H1 (cell line): ENCODE measurements around the gene TKFC. TPM values are rescaled to one million over a fixed set of nuclear protein-coding genes. Genes with fewer than 3 reads are reported as not detected.

Experiments
- CTCF ChIA-PET: fragments of 300-600 bp; sonication (Branson Sonifier 250); formaldehyde crosslinking; loops from one replicate; lab custom pipeline; 2021; ENCODE audit not compliant: partially characterized antibody; lab: Charles Lee
- POLR2A ChIA-PET: fragments of 300-600 bp; sonication (Branson Sonifier 250); formaldehyde crosslinking; loops from one replicate; lab custom pipeline; 2021; ENCODE audit warnings: inconsistent platforms; ENCODE audit not compliant: partially characterized antibody; lab: Charles Lee
- DNase-seq, 2 experiments: peaks; one replicate each; pipeline versions ENCODE4 v3.0.0 to v3.0.0-alpha.2; 2010 to 2022; ENCODE audit warnings: low spot score in 2 of 2, low read depth in 1 of 2, mixed read lengths in 1 of 2
- FAIRE-seq: peaks from 2 replicates; lab custom pipeline; 2011; peaks lifted over from hg19 to GRCh38; lab: Jason Lieb, UNC
- H2AFZ ChIP-seq: 2 replicates; pipeline ENCODE4 v1.8.1; 2012; ENCODE audit warnings: low read length, inconsistent platforms
- H2AK5ac ChIP-seq: 2 replicates; pipeline ENCODE4 v1.6.1; 2013; ENCODE audit warnings: low read depth, low read length
- H2BK120ac ChIP-seq: replicated peaks from 2 replicates; pipeline ENCODE3; 2013; ENCODE audit warnings: low read depth, low read length, inconsistent platforms
- H2BK12ac ChIP-seq: 2 replicates; pipeline ENCODE4 v1.6.1; 2013; ENCODE audit warnings: low read depth, low read length
- H2BK15ac ChIP-seq: 2 replicates; pipeline ENCODE4 v1.6.1; 2013; ENCODE audit warnings: low read length
- H2BK20ac ChIP-seq: 2 replicates; pipeline ENCODE4 v1.6.1; 2013; ENCODE audit warnings: low read length
- H2BK5ac ChIP-seq: 2 replicates; pipeline ENCODE4 v1.6.1; 2013; ENCODE audit warnings: low read depth, low read length
- H3K14ac ChIP-seq: 2 replicates; pipeline ENCODE4 v1.6.1; 2013; ENCODE audit warnings: inconsistent platforms; ENCODE audit not compliant: insufficient read length
- H3K18ac ChIP-seq: 2 replicates; pipeline ENCODE4 v1.6.1; 2013; ENCODE audit warnings: low read length; ENCODE audit errors: extremely low read depth
- H3K23ac ChIP-seq: 2 replicates; pipeline ENCODE4 v1.6.1; 2013; ENCODE audit warnings: inconsistent platforms; ENCODE audit not compliant: insufficient read length
- H3K23me2 ChIP-seq: 2 replicates; pipeline ENCODE4 v1.6.1; 2013; ENCODE audit warnings: low read depth, low read length
- H3K27ac ChIP-seq: 2 replicates; pipeline ENCODE4 v1.6.1; 2011; ENCODE audit warnings: low read depth, low read length, inconsistent platforms
- H3K27me3 ChIP-seq, 4 experiments: replicated peaks in 1 of 4; 1 replicate in 1 of 4; 2 replicates in 3 of 4; pipeline versions ENCODE4 v1.6.1 to v1.8.1; 2011 to 2013; ENCODE audit warnings: low read length in 3 of 4, mild to moderate bottlenecking in 3 of 4, inconsistent platforms in 2 of 4, mixed read lengths in 2 of 4, moderate library complexity in 1 of 4; ENCODE audit not compliant: control insufficient read depth in 3 of 4, insufficient read depth in 3 of 4; ENCODE audit errors: extremely low read depth in 1 of 4
- H3K36me3 ChIP-seq, 4 experiments: 2 replicates each; pipeline versions ENCODE4 v1.6.1 to v1.8.1; 2011 to 2013; ENCODE audit warnings: mild to moderate bottlenecking in 4 of 4, low read length in 3 of 4, moderate library complexity in 2 of 4, control low read depth in 1 of 4, inconsistent platforms in 1 of 4; ENCODE audit not compliant: insufficient read depth in 4 of 4, control insufficient read depth in 2 of 4
- H3K4ac ChIP-seq: replicated peaks from 2 replicates; pipeline ENCODE3; 2013; ENCODE audit warnings: low read length, low read depth, mixed read lengths, inconsistent platforms; ENCODE audit not compliant: insufficient read length
- H3K4me1 ChIP-seq, 4 experiments: replicated peaks in 1 of 4; 1 replicate in 1 of 4; 2 replicates in 3 of 4; pipeline versions ENCODE4 v1.6.1 to v1.8.1; 2011 to 2013; ENCODE audit warnings: low read length in 3 of 4, inconsistent platforms in 2 of 4, mixed read lengths in 1 of 4; ENCODE audit not compliant: insufficient read depth in 4 of 4, control insufficient read depth in 3 of 4
- H3K4me2 ChIP-seq, 2 experiments: 2 replicates each; pipeline versions ENCODE4 v1.6.1 to v1.8.1; 2011 to 2013; ENCODE audit warnings: low read depth in 2 of 2, low read length in 2 of 2, control low read depth in 1 of 2, inconsistent platforms in 1 of 2, mild to moderate bottlenecking in 1 of 2; ENCODE audit not compliant: insufficient read depth in 1 of 2
- H3K4me3 ChIP-seq, 4 experiments: fragments of 200-600, 300-600 bp in 1 of 4; sonication (generic), shearing (Covaris generic), sonication (Bioruptor Twin) in 1 of 4; 2 replicates each; pipeline versions ENCODE4 v1.5.1 to v1.8.1; 2011 to 2016; ENCODE audit warnings: low read length in 4 of 4, low read depth in 3 of 4, control low read depth in 2 of 4, inconsistent platforms in 2 of 4, mild to moderate bottlenecking in 2 of 4, mixed read lengths in 1 of 4, moderate library complexity in 1 of 4; ENCODE audit not compliant: insufficient read depth in 2 of 4; ENCODE audit errors: extremely low read depth in 1 of 4
- H3K56ac ChIP-seq: replicated peaks from 2 replicates; pipeline ENCODE3; 2013; ENCODE audit warnings: low read depth, mild to moderate bottlenecking, mixed read lengths, low read length, inconsistent platforms; ENCODE audit not compliant: insufficient read length
- H3K79me1 ChIP-seq: 2 replicates; pipeline ENCODE4 v1.6.1; 2013; ENCODE audit warnings: low read depth, low read length, control low read depth
- H3K79me2 ChIP-seq, 2 experiments: 2 replicates each; pipeline versions ENCODE4 v1.6.1 to v1.8.1; 2012 to 2013; ENCODE audit warnings: low read length in 2 of 2, mild to moderate bottlenecking in 2 of 2, inconsistent platforms in 1 of 2; ENCODE audit not compliant: insufficient read depth in 2 of 2, control insufficient read depth in 1 of 2
- H3K9ac ChIP-seq, 4 experiments: replicated peaks in 1 of 4; 1 replicate in 1 of 4; 2 replicates in 3 of 4; pipeline versions ENCODE4 v1.6.1 to v1.8.1; 2011 to 2013; ENCODE audit warnings: low read depth in 3 of 4, low read length in 3 of 4, control low read depth in 2 of 4, mild to moderate bottlenecking in 2 of 4, moderate library complexity in 2 of 4, inconsistent platforms in 1 of 4; ENCODE audit errors: extremely low read depth in 1 of 4
- H3K9me3 ChIP-seq, 2 experiments: 2 replicates each; pipeline versions ENCODE4 v1.6.1 to v1.8.1; 2012 to 2013; ENCODE audit warnings: mild to moderate bottlenecking in 2 of 2, moderate library complexity in 2 of 2, control low read depth in 1 of 2, inconsistent platforms in 1 of 2, low read depth in 1 of 2, low read length in 1 of 2, mixed read lengths in 1 of 2; ENCODE audit not compliant: insufficient read depth in 2 of 2
- H4K20me1 ChIP-seq, 2 experiments: replicated peaks in 1 of 2; 2 replicates each; pipeline versions ENCODE3 to v1.8.1; 2011 to 2013; ENCODE audit warnings: inconsistent platforms in 2 of 2, low read length in 2 of 2, mild to moderate bottlenecking in 1 of 2; ENCODE audit not compliant: insufficient read depth in 2 of 2, control insufficient read depth in 1 of 2
- H4K5ac ChIP-seq: 2 replicates; pipeline ENCODE4 v1.6.1; 2013; ENCODE audit warnings: low read length, low read depth, mixed read lengths, inconsistent platforms; ENCODE audit not compliant: insufficient read length
- H4K8ac ChIP-seq: 2 replicates; pipeline ENCODE4 v1.8.0; 2013; ENCODE audit warnings: mild to moderate bottlenecking, moderate library complexity, low read length, inconsistent platforms; ENCODE audit not compliant: insufficient read depth; ENCODE audit errors: extremely low read depth
- H4K91ac ChIP-seq: replicated peaks from 2 replicates; pipeline ENCODE3; 2013; ENCODE audit warnings: low read length, mixed read lengths, inconsistent platforms; ENCODE audit not compliant: insufficient read length
- CEBPB ChIP-seq: IDR thresholded peaks from 2 replicates; pipeline ENCODE4 v1.6.1; 2012; ENCODE audit warnings: low read depth, low read length
- JUN ChIP-seq: IDR thresholded peaks from 2 replicates; pipeline ENCODE4 v1.6.1; 2011; ENCODE audit warnings: low read depth, mild to moderate bottlenecking, improper control_type of control experiment, low read length
- KDM1A ChIP-seq: fragments of 200-600, 300-600 bp; sonication (generic); IDR thresholded peaks from 2 replicates; pipeline ENCODE4 v1.7.1; 2016; ENCODE audit warnings: mild to moderate bottlenecking, low read length, borderline replicate concordance
- RAD21 ChIP-seq, 2 experiments: IDR thresholded peaks in 1 of 2; conservative IDR thresholded peaks in 1 of 2; 2 replicates each; pipeline ENCODE4 v1.6.1; 2011; ENCODE audit warnings: low read depth in 2 of 2, low read length in 2 of 2, improper control_type of control experiment in 1 of 2, inconsistent platforms in 1 of 2, mild to moderate bottlenecking in 1 of 2, moderate library complexity in 1 of 2
- WGBS, 2 experiments: shearing (Covaris generic) in 1 of 2; methylation state at CpG; one replicate each; pipeline versions ENCODE4 v1.1.6 to v1.1.7; 2013 to 2015; ENCODE audit warnings: low lambda C conversion rate in 2 of 2, mixed read lengths in 2 of 2, inconsistent platforms in 1 of 2, low coverage in 1 of 2, missing lambda C conversion rate in 1 of 2; ENCODE audit not compliant: insufficient replicate concordance in 2 of 2, insufficient coverage in 1 of 2, insufficient read length in 1 of 2; ENCODE audit errors: extremely low coverage in 1 of 2, missing lambda C conversion rate in 1 of 2; 5-methylcytosine and 5-hydroxymethylcytosine counted together
- long read RNA-seq, 2 experiments: library from RNA in 1 of 2; library from capped mRNA in 1 of 2; stranded (forward); transcript quantifications; one replicate each; pipeline ENCODE4 v2.0.0, GENCODE V29; 2021; ENCODE audit warnings: inconsistent platforms in 1 of 2
- polyA minus RNA-seq, 3 experiments: library from RNA; depleted of rRNA, polyadenylated mRNA; stranded (reverse); fragments of >200 nt; gene quantifications; 1 replicate in 2 of 3; 2 replicates in 1 of 3; pipeline ENCODE4 v1.2.3, GENCODE V29; 2011
- polyA plus RNA-seq, 7 experiments: library from polyadenylated mRNA; depleted of rRNA in 3 of 7; stranded (reverse) in 5 of 7; unstranded in 2 of 7; fragments of >200 nt in 5 of 7; fragments of 200-250 nt in 2 of 7; gene quantifications; 1 replicate in 5 of 7; 2 replicates in 1 of 7; 4 replicates in 1 of 7; pipeline versions ENCODE4 v1.2.1 to v1.2.3, GENCODE V29; 2011 to 2013; ENCODE audit warnings: missing spikeins in 2 of 7, mixed read lengths in 2 of 7
- total RNA-seq: library from RNA; stranded (reverse); fragmentation: NEBNext Ultra II Directional; extraction: Animal tissue kit (Norgen Biotek cat#: 25700); gene quantifications from 2 replicates; pipeline ENCODE4 v1.2.1, GENCODE V29; 2021

Gene TKFC, protein sequence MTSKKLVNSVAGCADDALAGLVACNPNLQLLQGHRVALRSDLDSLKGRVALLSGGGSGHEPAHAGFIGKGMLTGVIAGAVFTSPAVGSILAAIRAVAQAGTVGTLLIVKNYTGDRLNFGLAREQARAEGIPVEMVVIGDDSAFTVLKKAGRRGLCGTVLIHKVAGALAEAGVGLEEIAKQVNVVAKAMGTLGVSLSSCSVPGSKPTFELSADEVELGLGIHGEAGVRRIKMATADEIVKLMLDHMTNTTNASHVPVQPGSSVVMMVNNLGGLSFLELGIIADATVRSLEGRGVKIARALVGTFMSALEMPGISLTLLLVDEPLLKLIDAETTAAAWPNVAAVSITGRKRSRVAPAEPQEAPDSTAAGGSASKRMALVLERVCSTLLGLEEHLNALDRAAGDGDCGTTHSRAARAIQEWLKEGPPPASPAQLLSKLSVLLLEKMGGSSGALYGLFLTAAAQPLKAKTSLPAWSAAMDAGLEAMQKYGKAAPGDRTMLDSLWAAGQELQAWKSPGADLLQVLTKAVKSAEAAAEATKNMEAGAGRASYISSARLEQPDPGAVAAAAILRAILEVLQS
- 53.5 and 56.0 TPM in 2 replicates for total RNA-seq
- polyA plus RNA-seq (2011; rRNA removed) = 55.0 and 84.1 TPM in 2 replicates
- 52.9 TPM for polyA plus RNA-seq (2011; cell fraction: cytosol; rRNA removed)
- polyA plus RNA-seq (2011; cell fraction: nucleus; rRNA removed) = 212 TPM
- 44.5 to 59.9 TPM (median 59.3 TPM) in 4 replicates for polyA plus RNA-seq (2012, experiment 1 of 2)
- polyA plus RNA-seq (2012, experiment 2 of 2) = 53.9 TPM
- polyA plus RNA-seq (2013, experiment 1 of 2) = 22.7 TPM
- polyA plus RNA-seq (2013, experiment 2 of 2) = 21.6 TPM
- 47.8 and 62.2 TPM in 2 replicates for polyA minus RNA-seq (2011; rRNA and poly(A)+ RNA removed)
- 48.3 TPM for polyA minus RNA-seq (2011; cell fraction: cytosol; rRNA and poly(A)+ RNA removed)
- 70.7 TPM for polyA minus RNA-seq (2011; cell fraction: nucleus; rRNA and poly(A)+ RNA removed)
- long read RNA-seq, experiment 1, full-length matches to known transcripts = 6 of 15 reads
- long read RNA-seq, experiment 1, partial matches to known transcripts = 4 of 15 reads
- long read RNA-seq, experiment 1, other reads (novel, unspliced or antisense) = 5 of 15 reads
- long read RNA-seq, experiment 2, full-length matches to known transcripts = 6 of 14 reads
- long read RNA-seq, experiment 2, partial matches to known transcripts = 2 of 14 reads
- long read RNA-seq, experiment 2, other reads (novel, unspliced or antisense) = 6 of 14 reads

DNA sequence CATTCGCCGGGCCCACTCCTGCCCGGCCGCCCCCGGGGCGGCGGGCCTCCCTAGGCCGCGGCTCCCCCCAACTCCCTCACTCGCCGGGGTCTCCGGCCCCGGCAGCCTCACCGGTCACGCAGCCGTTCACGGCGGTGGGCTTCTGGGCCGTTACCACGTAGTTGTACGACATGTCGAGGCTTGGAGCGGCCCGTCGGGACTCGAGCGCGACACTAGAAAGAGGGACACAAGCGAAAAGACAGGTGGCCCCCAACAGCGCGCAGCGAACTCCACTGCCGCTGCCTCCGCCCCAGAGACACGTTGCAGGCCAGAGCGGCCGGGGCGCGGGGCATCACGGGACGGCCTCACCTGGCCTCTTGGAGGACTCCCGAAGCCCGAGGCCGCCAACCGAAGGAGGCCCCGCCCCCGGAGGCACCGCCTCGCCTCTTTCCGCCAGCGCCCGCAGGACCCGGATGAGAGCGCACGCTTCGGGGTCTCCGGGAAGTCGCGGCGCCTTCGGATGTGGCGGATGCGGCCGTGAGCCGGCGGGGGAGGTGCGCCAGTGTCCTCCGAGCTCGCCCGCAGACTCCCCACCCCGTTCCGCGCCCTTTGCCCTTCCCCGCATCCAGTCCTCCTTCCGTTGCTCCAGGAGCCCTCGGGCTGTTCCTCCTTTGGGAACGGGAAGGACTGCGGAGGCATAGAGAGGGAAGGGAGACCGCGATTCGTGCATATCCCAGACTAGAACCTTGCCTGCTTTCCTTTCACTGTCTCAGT, at the start of gene TKFC, which contains the start of gene DDB1:
TSS of gene TKFC (plus strand) at position 432 of the 753 bp plus-strand sequence. CDS start 1,501 bp downstream, outside the sequence.
TSS of gene DDB1 (minus strand) at position 309 of the 753 bp plus-strand sequence. CDS start at position 172, 137 bp downstream.
- Histone ChIP-seq H3K27me3 (no peaks in the 10 kb centered on the region), H3K9me3 (no peaks in the 10 kb centered on the region), H3K79me2 (peaks cover 23 to 51% of the 10 kb centered on the region in 2 experiments), H3K9ac (peak within 1 kb of the TSS; percentile 93 to 99 (median 98)), H3K27ac (peak within 1 kb of the TSS; percentile 96), H2BK120ac (peak within 1 kb of the TSS; percentile 94), H2BK12ac (no peak within 1 kb of the TSS), H3K4ac (peak within 1 kb of the TSS; percentile 99), H4K91ac (peak within 1 kb of the TSS; percentile 98), H2AK5ac (peak within 1 kb of the TSS; percentile 95), H3K23me2 (peaks cover 9% of the 10 kb centered on the region; the same call in 1 of the 2 replicates), H4K5ac (peak within 1 kb of the TSS; percentile 88), H3K23ac (peak within 1 kb of the TSS; percentile 79), H4K20me1 (peaks cover 0 to 11% of the 10 kb centered on the region in 2 experiments), H3K4me1 (peaks cover 5 to 14% (median 9%) of the 10 kb centered on the region in 4 experiments), H3K56ac (peak within 1 kb of the TSS; percentile 80), H2BK20ac (0 out of 2 replicates have a peak within 1 kb of the TSS, but pooled peaks have one; percentile 19), H3K36me3 (peaks cover 8 to 16% (median 14%) of the 10 kb centered on the region in 4 experiments), H3K79me1 (peaks cover 6% of the 10 kb centered on the region; the same call in 1 of the 2 replicates), H3K4me3 (peak within 1 kb of the TSS; percentile 79 to 96 (median 92)), H3K4me2 (peak within 1 kb of the TSS; percentile 80 to 98), H2AFZ (peak within 1 kb of the TSS; percentile 96), H4K8ac (peak within 1 kb of the TSS; percentile 95), H2BK15ac (peak within 1 kb of the TSS; percentile 96), H3K18ac (peak within 1 kb of the TSS; percentile 91), H2BK5ac (peak within 1 kb of the TSS; percentile 96), H3K14ac (peak within 1 kb of the TSS; percentile 33)
- WGBS, 2 experiments = 2% methylated on average over 57 of the region's 81 CpGs; no CpG with 5 or more reads in 1 of the 2 experiments
- FAIRE-seq (no peak), DNase-seq (peak; percentile 84 to 99)
- POLR2A ChIA-PET = interaction anchor here (0.6 to 39.7 kb wide), 17 partner anchors 9 to 1413 kb away, joined by 3 to 1106 read pairs (median 5); partner anchors contain the start of genes CPSF7, CYB561A3, SDHAF2 and TMEM138
- CTCF ChIA-PET = interaction anchor here (1.1 to 10.1 kb wide), 5 partner anchors 30 to 104 kb away, joined by 3 to 290 read pairs (median 41); partner anchors contain the start of genes CYB561A3, TMEM138 and TMEM216
- TF ChIP-seq CEBPB (no peak), RAD21 (IDR thresholded peaks at IDR 0.05 in 1 of 2, conservative IDR thresholded peaks at IDR 0.05 in 1 of 2; ENCODE audit: low read depth in 2 of 2, low read length in 2 of 2) (no peak), JUN (no peak), KDM1A (no peak)
